Activated naive CD4-positive, alpha-beta T cell treated with anti-CD3 and anti-CD28 coated beads, Interleukin-2, amount 50 U/mL, for 24 hours (primary cell): Measurements from ENCODE around the gene CTDP1.
A peak's percentile ranks its signal among the peaks of the same experiment; 100 is the strongest.
"Not testable (repeated sequence)": the region's sequence is repeated elsewhere in the genome, so short reads cannot be mapped to it uniquely, and the experiment has no call there.

ENCODE experiments used
- H3K27ac Mint-ChIP-seq: one replicate; pipeline ENCODE4 v1.8.0; 2021; ENCODE audit warnings: mild to moderate bottlenecking, mixed read lengths
- H3K27me3 Mint-ChIP-seq: one replicate; pipeline ENCODE4 v1.8.0; 2021; ENCODE audit warnings: mixed read lengths
- H3K36me3 Mint-ChIP-seq: one replicate; pipeline ENCODE4 v1.8.0; 2021; ENCODE audit warnings: mixed read lengths
- H3K4me1 Mint-ChIP-seq: one replicate; pipeline ENCODE4 v1.8.0; 2021; ENCODE audit warnings: mixed read lengths
- H3K4me3 Mint-ChIP-seq: one replicate; pipeline ENCODE4 v1.8.0; 2021; ENCODE audit warnings: mild to moderate bottlenecking, mixed read lengths
- H3K9me3 Mint-ChIP-seq: one replicate; pipeline ENCODE4 v1.8.0; 2021; ENCODE audit warnings: mixed read lengths

Gene CTDP1

GRCh38 chr18:79687806-79688205 is 8.2 kb downstream of the CTDP1 start:
- no peaks in the 10 kb centered on the region for H3K27me3 Mint-ChIP-seq
- no peak overlapping the region for H3K27ac Mint-ChIP-seq

GRCh38 chr18:79690071-79690470 is 10.5 kb downstream of the CTDP1 start:
- H3K4me1 Mint-ChIP-seq: peaks cover 48% of the 10 kb centered on the region
- H3K27ac Mint-ChIP-seq: no peak overlapping the region
- H3K36me3 Mint-ChIP-seq: no peaks in the 10 kb centered on the region
- H3K27me3 Mint-ChIP-seq: no peaks in the 10 kb centered on the region
- no peaks in the 10 kb centered on the region for H3K9me3 Mint-ChIP-seq
- no peak overlapping the region for H3K4me3 Mint-ChIP-seq

More at GRCh38 chr18:79687806-79688205, 8.2 kb downstream of the CTDP1 start:
- Mint-ChIP-seq H3K9me3 (no peaks in the 10 kb centered on the region), H3K4me3 (no peak overlapping the region), H3K36me3 (peaks cover under 1% of the 10 kb centered on the region), H3K4me1 (peaks cover 65% of the 10 kb centered on the region)

- Mint-ChIP-seq H3K4me1 (peaks cover 41% of the 10 kb centered on the region), H3K27ac (peak overlapping the region; percentile 51), H3K9me3 (no peaks in the 10 kb centered on the region), H3K36me3 (no peaks in the 10 kb centered on the region), H3K4me3 (no peak overlapping the region), H3K27me3 (no peaks in the 10 kb centered on the region)
These were observed 11.2 kb downstream of the CTDP1 start for GRCh38 chr18:79690586-79691482.

- H3K27me3 Mint-ChIP-seq: no peaks in the 10 kb centered on the region
- H3K9me3 Mint-ChIP-seq: no peaks in the 10 kb centered on the region
- H3K4me1 Mint-ChIP-seq: peaks cover 34% of the 10 kb centered on the region
- H3K36me3 Mint-ChIP-seq: no peaks in the 10 kb centered on the region
- no peak overlapping the region for H3K27ac Mint-ChIP-seq
- no peak overlapping the region for H3K4me3 Mint-ChIP-seq
These were observed 12.5 kb downstream of the CTDP1 start for GRCh38 chr18:79692056-79692455.

- Mint-ChIP-seq H3K9me3 (no peaks in the 10 kb centered on the region), H3K27ac (no peak overlapping the region), H3K4me3 (no peak overlapping the region), H3K4me1 (peaks cover 34% of the 10 kb centered on the region), H3K36me3 (peaks cover 3% of the 10 kb centered on the region), H3K27me3 (no peaks in the 10 kb centered on the region)
These were observed 13.3 kb downstream of the CTDP1 start for GRCh38 chr18:79692886-79693285.

- peaks cover 5% of the 10 kb centered on the region for H3K36me3 Mint-ChIP-seq
- H3K4me3 Mint-ChIP-seq: no peak overlapping the region
- H3K9me3 Mint-ChIP-seq: no peaks in the 10 kb centered on the region
- H3K27ac Mint-ChIP-seq: no peak overlapping the region
- H3K27me3 Mint-ChIP-seq: no peaks in the 10 kb centered on the region
- peaks cover 34% of the 10 kb centered on the region for H3K4me1 Mint-ChIP-seq
These were observed 14.1 kb downstream of the CTDP1 start for GRCh38 chr18:79693561-79694205.

GRCh38 chr18:79694206-79694894 is 14.7 kb downstream of the CTDP1 start:
- H3K27me3 Mint-ChIP-seq, H3K4me3 Mint-ChIP-seq, H3K36me3 Mint-ChIP-seq, H3K9me3 Mint-ChIP-seq, H3K27ac Mint-ChIP-seq: not testable (repeated sequence)
- peaks cover 27% of the 10 kb centered on the region for H3K4me1 Mint-ChIP-seq

GRCh38 chr18:79694895-79695213 is 15.3 kb downstream of the CTDP1 start:
- Mint-ChIP-seq H3K36me3 (peaks cover 5% of the 10 kb centered on the region), H3K4me1 (peaks cover 25% of the 10 kb centered on the region), H3K27ac (no peak overlapping the region), H3K4me3 (no peak overlapping the region), H3K9me3 (no peaks in the 10 kb centered on the region), H3K27me3 (no peaks in the 10 kb centered on the region)

- H3K4me1 Mint-ChIP-seq: peaks cover 21% of the 10 kb centered on the region
- H3K36me3 Mint-ChIP-seq: peaks cover 5% of the 10 kb centered on the region
- no peak overlapping the region for H3K4me3 Mint-ChIP-seq
- H3K27me3 Mint-ChIP-seq: no peaks in the 10 kb centered on the region
- no peak overlapping the region for H3K27ac Mint-ChIP-seq
- H3K9me3 Mint-ChIP-seq: no peaks in the 10 kb centered on the region
These were observed 15.7 kb downstream of the CTDP1 start for GRCh38 chr18:79695269-79695668.

- no peaks in the 10 kb centered on the region for H3K27me3 Mint-ChIP-seq
- peaks cover 15% of the 10 kb centered on the region for H3K4me1 Mint-ChIP-seq
- H3K9me3 Mint-ChIP-seq: no peaks in the 10 kb centered on the region
- H3K36me3 Mint-ChIP-seq: peaks cover 5% of the 10 kb centered on the region
- H3K27ac Mint-ChIP-seq: no peak overlapping the region
- no peak overlapping the region for H3K4me3 Mint-ChIP-seq
These were observed 16.6 kb downstream of the CTDP1 start for GRCh38 chr18:79695856-79696850.

GRCh38 chr18:79697178-79697577 is 17.6 kb downstream of the CTDP1 start:
- Mint-ChIP-seq H3K27ac (no peak overlapping the region), H3K9me3 (no peaks in the 10 kb centered on the region), H3K27me3 (no peaks in the 10 kb centered on the region), H3K4me3 (no peak overlapping the region), H3K36me3 (peaks cover 5% of the 10 kb centered on the region), H3K4me1 (peaks cover 13% of the 10 kb centered on the region)

- peaks cover 5% of the 10 kb centered on the region for H3K4me1 Mint-ChIP-seq
- no peaks in the 10 kb centered on the region for H3K27me3 Mint-ChIP-seq
- H3K9me3 Mint-ChIP-seq: no peaks in the 10 kb centered on the region
- no peak overlapping the region for H3K4me3 Mint-ChIP-seq
- no peak overlapping the region for H3K27ac Mint-ChIP-seq
- peaks cover 5% of the 10 kb centered on the region for H3K36me3 Mint-ChIP-seq
These were observed 18.4 kb downstream of the CTDP1 start for GRCh38 chr18:79697976-79698375.

GRCh38 chr18:79698668-79699335 is 19.2 kb downstream of the CTDP1 start:
- Mint-ChIP-seq H3K27me3 (no peaks in the 10 kb centered on the region), H3K4me3 (no peak overlapping the region), H3K4me1 (peaks cover 3% of the 10 kb centered on the region), H3K9me3 (no peaks in the 10 kb centered on the region), H3K27ac (no peak overlapping the region), H3K36me3 (peaks cover 9% of the 10 kb centered on the region)

GRCh38 chr18:79699653-79700052 is 20.1 kb downstream of the CTDP1 start:
- H3K4me3 Mint-ChIP-seq: no peak overlapping the region
- peaks cover 9% of the 10 kb centered on the region for H3K36me3 Mint-ChIP-seq
- no peak overlapping the region for H3K27ac Mint-ChIP-seq
- H3K27me3 Mint-ChIP-seq: no peaks in the 10 kb centered on the region
- peaks cover 3% of the 10 kb centered on the region for H3K4me1 Mint-ChIP-seq
- no peaks in the 10 kb centered on the region for H3K9me3 Mint-ChIP-seq
